GM19463 (cell line): ENCODE results near the gene HELZ2.
"Not testable (repeated sequence)": the region's sequence is repeated elsewhere in the genome, so short reads cannot be mapped to it uniquely, and the experiment has no call there.

Experiments used
- ATAC-seq: cut with Tn5 transposase; IDR thresholded peaks from one replicate; pipeline ENCODE4 v1.9.1; 2021; ENCODE audit warnings: mild to moderate bottlenecking, moderate library complexity; ENCODE audit not compliant: unreplicated experiment

The HELZ2 gene

GRCh38 chr20:63574156-63574828, at the start of gene HELZ2:
Gene HELZ2, minus strand, starts transcription at chr20:63574239. Its CDS starts 1,854 bp downstream, at chr20:63572385.
- ATAC-seq: peak; percentile 68

- no peak for ATAC-seq
Observed at GRCh38 chr20:63622732-63623131, 48.7 kb upstream of the HELZ2 start.

- ATAC-seq: no peak
Observed at GRCh38 chr20:63622096-63622495, 48.1 kb upstream of the HELZ2 start.

- no peak for ATAC-seq
Observed at GRCh38 chr20:63620991-63621390, 47.0 kb upstream of the HELZ2 start.

GRCh38 chr20:63619505-63619904, 45.5 kb upstream of the HELZ2 start:
- ATAC-seq: no peak

- ATAC-seq: no peak
Observed at GRCh38 chr20:63619086-63619485, 45.0 kb upstream of the HELZ2 start.

GRCh38 chr20:63618291-63618980, 44.4 kb upstream of the HELZ2 start:
- no peak for ATAC-seq

- no peak for ATAC-seq
Observed at GRCh38 chr20:63617876-63618265, 43.8 kb upstream of the HELZ2 start.

GRCh38 chr20:63617092-63617875, 43.2 kb upstream of the HELZ2 start:
- ATAC-seq: no peak

- ATAC-seq: not testable (repeated sequence)
Observed at GRCh38 chr20:63613863-63614594, 40.0 kb upstream of the HELZ2 start.

GRCh38 chr20:63612276-63612931, 38.4 kb upstream of the HELZ2 start:
- ATAC-seq: no peak

GRCh38 chr20:63611646-63612045, 37.6 kb upstream of the HELZ2 start:
- ATAC-seq: no peak

GRCh38 chr20:63610581-63611435, 36.8 kb upstream of the HELZ2 start:
- ATAC-seq: no peak

- ATAC-seq: no peak
Observed at GRCh38 chr20:63606686-63607085, 32.6 kb upstream of the HELZ2 start.

- no peak for ATAC-seq
Observed at GRCh38 chr20:63602321-63602720, 28.3 kb upstream of the HELZ2 start.

GRCh38 chr20:63601679-63602078, 27.6 kb upstream of the HELZ2 start:
- ATAC-seq: not testable (repeated sequence)

GRCh38 chr20:63599396-63600050, 25.5 kb upstream of the HELZ2 start:
- no peak for ATAC-seq

- no peak for ATAC-seq
Observed at GRCh38 chr20:63598479-63599395, 24.7 kb upstream of the HELZ2 start.
